HK-2 (cell line): ENCODE results near the gene SF3B6.

Experiments
- DNase-seq: peaks from one replicate; pipeline ENCODE4 v3.0.0-alpha.2; 2018; ENCODE audit not compliant: unreplicated experiment

Gene SF3B6

GRCh38 chr2:24019729-24020128 is 56.4 kb downstream of the SF3B6 start:
- no peak for DNase-seq

GRCh38 chr2:24018241-24018640 is 57.9 kb downstream of the SF3B6 start:
- DNase-seq: no peak

GRCh38 chr2:24017711-24018110 is 58.4 kb downstream of the SF3B6 start:
- DNase-seq: no peak
